Stimulated activated CD8-positive, alpha-beta memory T cell treated with anti-CD3 and anti-CD28 coated beads, Interleukin-4, amount 100 ng/mL, for 4 hours (primary cell): ENCODE results near the gene TMEM54.
"Not testable (repeated sequence)": the region's sequence is repeated elsewhere in the genome, so short reads cannot be mapped to it uniquely, and the experiment has no call there.

Experiments used
- DNase-seq, 2 donors: peaks; one replicate each; pipeline ENCODE4 v3.0.0-alpha.2; 2020; ENCODE audit warnings: low read depth in 2 of 2, low spot score in 1 of 2

Gene TMEM54

DNA sequence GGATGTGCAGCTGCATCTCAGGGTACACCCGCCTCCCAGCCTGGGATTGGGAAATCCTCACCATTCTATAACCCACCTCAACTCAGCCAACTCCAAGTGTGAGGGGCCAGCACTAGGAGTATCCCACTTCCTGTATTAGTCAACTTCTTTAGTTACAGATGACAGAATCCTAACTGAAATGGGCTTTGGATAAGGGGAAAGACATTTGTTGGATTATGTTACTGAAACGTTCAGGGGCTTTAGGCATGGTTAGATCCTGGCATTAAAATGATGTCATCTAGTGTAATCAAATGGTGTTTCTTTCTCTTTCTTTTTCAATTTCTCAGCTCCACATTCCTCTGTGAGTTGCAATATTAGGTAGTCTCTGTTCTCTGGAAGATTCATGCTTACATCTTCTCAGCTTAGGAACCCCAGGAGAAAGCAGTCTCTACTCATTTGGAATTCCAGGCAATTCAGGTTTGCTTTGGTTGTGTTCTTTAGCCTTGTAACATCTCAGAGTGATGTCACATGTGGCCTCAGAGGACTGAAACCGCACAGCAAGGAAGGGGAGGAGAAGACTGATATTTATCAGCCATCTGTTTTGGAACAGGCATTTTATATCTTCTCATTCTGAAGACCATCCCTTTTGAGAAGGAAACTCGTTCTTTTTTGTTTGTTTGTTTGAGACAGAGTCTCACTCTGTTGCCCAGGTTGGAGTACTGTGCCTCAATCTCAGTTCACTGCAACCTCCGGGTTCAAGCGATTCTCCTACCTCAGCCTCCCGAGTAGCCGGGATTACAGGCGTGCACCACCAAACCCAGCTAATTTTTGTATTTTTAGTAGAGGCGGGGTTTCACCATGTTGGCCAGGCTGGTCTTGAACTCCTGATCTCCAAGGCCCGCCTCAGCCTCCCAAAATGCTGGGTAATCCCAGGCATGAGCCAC is 18.9 kb upstream of the TMEM54 start:
- no peak for DNase-seq

DNA sequence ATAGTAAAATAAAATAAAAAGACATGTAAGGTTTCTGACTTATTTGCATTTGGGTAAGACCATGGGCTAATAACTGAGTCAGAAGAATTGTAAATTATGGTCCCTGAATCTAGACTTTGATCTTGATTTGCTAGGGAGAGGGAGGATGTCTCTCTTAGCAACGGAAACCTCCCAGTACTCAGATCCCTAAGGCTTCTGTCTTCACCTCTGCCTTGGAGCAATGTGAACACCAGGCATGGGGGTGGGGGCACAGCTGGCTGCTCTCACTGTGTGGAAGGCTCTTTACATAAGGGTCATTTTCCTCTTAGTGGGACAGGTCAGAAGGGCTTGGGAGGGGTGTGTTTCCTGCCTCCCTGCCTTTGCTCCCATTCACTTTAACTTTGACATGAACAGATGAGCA is 17.0 kb upstream of the TMEM54 start:
- DNase-seq, result no peak

DNA sequence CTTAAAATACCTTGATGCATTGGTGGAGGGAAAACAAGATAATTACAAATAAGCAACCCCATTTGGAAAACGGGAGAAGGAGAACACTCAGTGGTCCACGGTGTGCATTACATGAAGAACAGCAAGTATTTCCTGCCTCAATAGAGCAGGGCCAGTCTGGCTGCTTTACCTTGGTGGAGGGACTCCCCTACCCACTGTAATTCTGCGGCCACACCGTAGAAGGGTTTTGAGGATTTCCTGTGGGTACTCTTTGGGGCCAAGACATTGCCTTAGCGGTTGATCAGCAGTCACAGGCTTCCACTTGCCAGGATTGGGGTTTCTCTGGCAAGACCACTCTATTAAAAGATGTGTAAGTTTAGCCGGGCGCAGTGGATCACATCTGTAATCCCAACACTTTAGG is 16.3 kb upstream of the TMEM54 start:
- no peak for DNase-seq

- no peak for DNase-seq
Measured at GRCh38 chr1:32915766-32916706, 14.8 kb upstream of the TMEM54 start.

- no peak for DNase-seq
Measured at GRCh38 chr1:32910319-32910718, 9.1 kb upstream of the TMEM54 start.

GRCh38 chr1:32907435-32907834 is 6.2 kb upstream of the TMEM54 start:
- no peak for DNase-seq

- DNase-seq, result no peak
Measured at GRCh38 chr1:32906654-32907053, 5.5 kb upstream of the TMEM54 start.

DNA sequence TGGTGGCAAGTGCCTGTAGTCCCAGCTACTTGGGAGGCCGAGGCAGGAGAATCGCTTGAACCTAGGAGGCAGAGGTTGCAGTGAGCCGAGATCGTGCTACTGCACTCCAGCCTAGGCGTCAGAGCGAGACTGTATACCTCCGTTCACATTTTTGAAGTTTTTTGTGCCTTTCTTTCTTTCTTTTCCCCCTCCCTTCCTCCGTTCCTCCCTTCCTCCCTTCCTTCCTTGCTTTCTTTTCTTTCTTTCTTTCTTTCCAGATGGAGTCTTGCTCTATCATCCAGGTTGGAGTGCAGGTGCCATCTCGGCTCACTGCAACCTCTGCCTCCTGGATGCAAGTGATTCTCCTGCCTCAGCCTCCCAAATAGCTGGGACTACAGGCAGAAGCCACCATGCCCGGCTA is 4.4 kb upstream of the TMEM54 start:
- not testable (repeated sequence) for DNase-seq

GRCh38 chr1:32904797-32905196 is 3.6 kb upstream of the TMEM54 start:
- DNase-seq, result no peak

GRCh38 chr1:32903991-32904785 is 3.0 kb upstream of the TMEM54 start:
- no peak for DNase-seq

GRCh38 chr1:32902535-32902920 is 1.3 kb upstream of the TMEM54 start:
- DNase-seq, result no peak

- no peak for DNase-seq
Measured at GRCh38 chr1:32901823-32902534, 790 bp upstream of the TMEM54 start.

- no peak for DNase-seq
Measured at GRCh38 chr1:32900371-32900955, 726 bp downstream of the TMEM54 start.

GRCh38 chr1:32899586-32900296 is 1.4 kb downstream of the TMEM54 start:
- no peak for DNase-seq

DNA sequence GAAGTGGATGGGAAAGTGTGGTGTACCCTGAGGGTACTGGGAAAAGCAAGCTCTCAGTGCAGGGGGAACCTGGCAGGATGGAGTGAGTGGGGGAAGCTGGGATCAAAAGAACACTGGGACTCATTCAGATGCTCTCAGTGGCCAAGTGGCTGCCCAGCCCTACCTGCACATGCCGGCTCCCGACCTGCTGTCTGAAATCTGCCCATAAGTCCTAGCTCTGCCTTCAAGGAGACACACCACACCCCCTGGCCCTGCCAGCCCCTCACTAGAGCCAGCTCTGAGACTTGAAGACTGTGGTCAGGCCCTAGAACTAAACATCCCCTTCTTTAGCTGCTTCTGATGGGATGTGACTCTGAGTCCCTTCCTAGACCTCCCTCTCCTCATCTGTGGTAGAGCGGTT is 2.2 kb downstream of the TMEM54 start:
- no peak for DNase-seq

- no peak for DNase-seq
Measured at GRCh38 chr1:32898056-32898455, 3.1 kb downstream of the TMEM54 start.

DNA sequence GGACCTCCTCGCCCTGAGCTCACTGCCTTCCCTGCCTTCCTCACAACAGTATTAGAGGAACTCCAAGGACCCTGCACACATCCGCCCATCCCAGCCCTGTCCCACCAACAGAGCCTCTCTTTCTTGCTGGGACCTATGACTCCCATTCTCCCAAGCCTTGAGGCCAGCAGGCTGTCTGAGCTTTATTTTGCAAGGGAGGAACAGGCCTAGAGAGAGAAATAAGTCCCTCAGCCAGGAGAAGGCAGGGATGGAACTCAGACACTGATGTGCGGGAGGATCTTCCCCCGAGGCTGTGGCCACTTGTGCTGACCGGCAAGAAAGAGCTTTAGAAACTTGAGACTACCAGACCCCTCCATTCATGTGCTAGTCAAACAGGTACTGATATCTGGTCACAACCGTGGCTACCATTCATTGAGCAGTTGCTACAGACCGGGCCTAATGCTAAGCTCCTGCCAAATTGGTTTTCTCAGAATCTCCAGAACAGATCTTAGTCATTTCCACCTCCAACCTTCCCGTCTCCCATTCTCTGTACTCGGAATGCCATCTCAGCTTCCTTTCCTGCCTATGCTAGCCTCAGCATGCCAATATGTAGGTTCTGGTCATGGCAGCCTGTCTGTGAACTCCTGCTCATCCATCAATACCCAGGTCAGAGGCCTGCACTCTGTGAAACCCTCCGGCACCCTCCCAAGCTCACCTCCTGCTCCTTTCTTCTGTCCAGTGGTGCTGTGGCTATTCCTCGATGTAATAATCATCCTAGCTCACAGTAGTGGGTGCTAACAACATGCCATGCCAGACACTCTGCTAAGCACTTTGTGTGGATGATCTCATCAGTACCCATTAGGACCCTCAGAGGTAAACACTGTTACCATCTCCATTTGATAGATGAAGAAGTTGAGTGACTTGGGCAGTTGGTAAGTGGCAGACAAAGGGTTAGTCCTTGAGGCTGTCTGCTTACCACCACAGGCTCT is 3.8 kb downstream of the TMEM54 start:
- no peak for DNase-seq

DNA sequence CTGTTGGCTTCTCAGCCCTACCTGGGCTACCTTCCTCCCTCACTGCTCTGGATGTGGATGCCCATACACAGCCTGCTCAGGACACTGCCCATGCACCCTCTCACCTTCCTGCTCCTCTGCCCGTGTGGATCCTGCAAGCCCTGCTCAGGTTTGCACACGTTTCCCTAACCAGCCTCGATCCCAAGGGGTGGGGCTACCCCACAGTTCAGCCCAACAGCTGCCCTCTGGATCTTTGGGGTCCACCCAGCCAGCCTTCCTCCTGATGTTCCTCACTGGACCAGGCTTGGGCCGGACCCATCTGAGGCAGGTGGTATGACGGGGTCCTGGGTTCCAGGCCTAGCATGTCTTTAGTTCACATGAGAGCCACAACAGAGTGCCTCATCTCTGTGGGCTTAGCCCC is 4.7 kb downstream of the TMEM54 start:
- no peak for DNase-seq
